Left ventricle myocardium superior (tissue), 1 donor: Measurements from ENCODE around the gene PCK2. TPM values are rescaled to one million over a fixed set of nuclear protein-coding genes. Genes with fewer than 3 reads are reported as not detected.

ENCODE experiments used
- ATAC-seq: fragments of 200-7000 bp; cut with Tn5 transposase; one replicate; pipeline ENCODE4 v1.9.1; 2020; ENCODE audit warnings: mild to moderate bottlenecking, moderate library complexity
- DNase-seq: peaks from one replicate; pipeline ENCODE4 v3.0.0-alpha.2; 2020
- intact Hi-C: fragments of 100-400 bp; cut with micrococcal nuclease; formaldehyde crosslinking; loops from one replicate; pipeline ENCODE4 v1.11.0; 2022
- total RNA-seq: library from RNA; stranded (reverse); fragmentation: NEBNext Ultra II Directional; extraction: Animal tissue kit (Norgen Biotek cat#: 25700); gene quantifications from one replicate; pipeline ENCODE4 v1.2.1, GENCODE V29; 2021
- donor health status: DM: no; HTN: yes; CAD: no; lungs with severe emphysema.

Gene PCK2
- total RNA-seq, 1 donor from 2014 or later: 3.0 TPM

GRCh38 chr14:24072881-24073877 lies 20.9 kb upstream of the PCK2 start:
- DNase-seq: no peak

GRCh38 chr14:24074625-24075484 lies 19.3 kb upstream of the PCK2 start:
- ATAC-seq (no peak), DNase-seq (no peak)
- intact Hi-C loops: no loop called here

More at GRCh38 chr14:24072881-24073877, 20.9 kb upstream of the PCK2 start:
- ATAC-seq: no peak
- intact Hi-C loops: no loop called here

GRCh38 chr14:24075485-24076301 lies 18.4 kb upstream of the PCK2 start:
- DNase-seq: no peak
- intact Hi-C loops: no loop called here
- no peak for ATAC-seq

GRCh38 chr14:24076302-24076601 lies 17.9 kb upstream of the PCK2 start:
- DNase-seq: no peak
- intact Hi-C loops: no loop called here
- no peak for ATAC-seq

GRCh38 chr14:24077086-24077485 lies 17.0 kb upstream of the PCK2 start:
- DNase-seq: no peak
- no peak for ATAC-seq
- intact Hi-C loops: no loop called here

GRCh38 chr14:24078146-24078545 lies 16.0 kb upstream of the PCK2 start:
- intact Hi-C loops: no loop called here
- ATAC-seq (no peak), DNase-seq (no peak)

GRCh38 chr14:24079491-24080141 lies 14.5 kb upstream of the PCK2 start:
- no peak for ATAC-seq
- no peak for DNase-seq
- intact Hi-C loops: no loop called here

GRCh38 chr14:24080142-24080530 lies 14.0 kb upstream of the PCK2 start:
- ATAC-seq: no peak
- DNase-seq: no peak
- intact Hi-C loops: no loop called here

- ATAC-seq (peak; percentile 88), DNase-seq (peak; percentile 65)
- intact Hi-C loops: no loop called here
These were observed 13.0 kb upstream of the PCK2 start for GRCh38 chr14:24080888-24081738.

GRCh38 chr14:24081739-24082211 lies 12.3 kb upstream of the PCK2 start:
- DNase-seq (no peak), ATAC-seq (no peak)
- intact Hi-C loops: no loop called here

GRCh38 chr14:24082411-24083080 lies 11.6 kb upstream of the PCK2 start:
- intact Hi-C loops: no loop called here
- ATAC-seq: no peak
- no peak for DNase-seq

GRCh38 chr14:24083462-24083861 lies 10.6 kb upstream of the PCK2 start:
- DNase-seq (no peak), ATAC-seq (no peak)
- intact Hi-C loops: no loop called here

GRCh38 chr14:24084440-24084839 lies 9.7 kb upstream of the PCK2 start:
- DNase-seq: no peak
- intact Hi-C loops: no loop called here
- no peak for ATAC-seq

GRCh38 chr14:24085215-24085614 lies 8.9 kb upstream of the PCK2 start:
- ATAC-seq (no peak), DNase-seq (no peak)
- intact Hi-C loops: no loop called here

- intact Hi-C loops: no loop called here
- DNase-seq (no peak), ATAC-seq (no peak)
These were observed 7.7 kb upstream of the PCK2 start for GRCh38 chr14:24086193-24086955.

- no peak for DNase-seq
- ATAC-seq: no peak
- intact Hi-C loops: no loop called here
These were observed 7.1 kb upstream of the PCK2 start for GRCh38 chr14:24087004-24087403.

- DNase-seq (no peak), ATAC-seq (no peak)
- intact Hi-C loops: no loop called here
These were observed 6.0 kb upstream of the PCK2 start for GRCh38 chr14:24088095-24088494.
